ENCODE data around the gene MARCHF5. TPM values are rescaled to one million over a fixed set of nuclear protein-coding genes. Genes with fewer than 3 reads are reported as not detected.

Gene MARCHF5
- total and polyA plus RNA-seq, 10 of the 15 experiments (the other 5 are each of a cell fraction or from before 2014, with no cell fraction given) = 4.8 to 46.8 (median 19.0) TPM

- TF ChIP-seq PKNOX1 (IDR thresholded peaks at IDR 0.05) (no peak), KLF5 (IDR thresholded peaks at IDR 0.05; ENCODE audit: partially characterized antibody) (peak; percentile 84), TARDBP (IDR thresholded peaks at IDR 0.05; ENCODE audit: borderline replicate concordance) (no peak), SREBF2 (IDR thresholded peaks at IDR 0.05; ENCODE audit: low read length) (no peak), SKIL (IDR thresholded peaks at IDR 0.05; ENCODE audit: low read depth, poor library complexity, severe bottlenecking) (peak; percentile 43), SIX5 (IDR thresholded peaks at IDR 0.05; ENCODE audit: low read depth, low read length, severe bottlenecking) (peak; percentile 64), HCFC1 (IDR thresholded peaks at IDR 0.05; ENCODE audit: low read length) (peak; percentile 70), BHLHE40 (IDR thresholded peaks at IDR 0.05; ENCODE audit: borderline replicate concordance in 1 of 2, low read depth in 2 of 2, low read length in 1 of 2) (peak; percentile 83 to 87), MLLT1 (IDR thresholded peaks at IDR 0.05) (0 out of 2 replicates have a peak, but pooled peaks have one; percentile 31), SIN3A (IDR thresholded peaks at IDR 0.05; ENCODE audit: low read depth, low read length) (no peak), ATF7 (IDR thresholded peaks at IDR 0.05; ENCODE audit: low read depth) (peak; percentile 94), YBX1 (IDR thresholded peaks at IDR 0.05) (no peak), SREBF1 (IDR thresholded peaks at IDR 0.05; ENCODE audit: low read length) (peak; percentile 63; the same call in 1 of the 2 replicates)
These were observed 47.9 kb upstream of the MARCHF5 start (continued) for GRCh38 chr10:92242910-92243671.

Data from GM12878 (cell line).